Astrocyte of the cerebellum (primary cell): Measurements from ENCODE around the gene SLC25A22.

ENCODE experiments used
- DNase-seq: peaks from one replicate; pipeline ENCODE4 v3.0.0-alpha.2; 2011; ENCODE audit warnings: low read depth
- H3K4me3 ChIP-seq: 2 replicates; pipeline ENCODE4 v1.5.1; 2011; ENCODE audit warnings: mild to moderate bottlenecking, low read depth, low read length, moderate library complexity
- CTCF ChIP-seq: IDR thresholded peaks from 2 replicates; pipeline ENCODE4 v1.5.1; 2012; ENCODE audit warnings: low read length, low read depth, moderate library complexity, mild to moderate bottlenecking; ENCODE audit errors: missing control alignments
- in situ Hi-C: cut with HindIII; loops from 2 replicates; pipeline ENCODE4 v1.10.0; 2017; ENCODE audit warnings: low sequenced_read_pairs

The SLC25A22 gene

GRCh38 chr11:794013-794765, 3.9 kb downstream of the SLC25A22 start:
- no peak overlapping the region for H3K4me3 ChIP-seq
- in situ Hi-C loops, result no loop called here
- no peak for DNase-seq
- TF ChIP-seq CTCF, result no peak

- no peak overlapping the region for H3K4me3 ChIP-seq
- in situ Hi-C loops, result no loop called here
- no peak for DNase-seq
- TF ChIP-seq CTCF, result no peak
Observed at GRCh38 chr11:793556-793955, 4.5 kb downstream of the SLC25A22 start.

GRCh38 chr11:792873-793272, 5.2 kb downstream of the SLC25A22 start:
- TF ChIP-seq CTCF, result no peak
- in situ Hi-C loops, result no loop called here
- no peak overlapping the region for H3K4me3 ChIP-seq
- no peak for DNase-seq

- H3K4me3 ChIP-seq, result no peak overlapping the region
- in situ Hi-C loops, result no loop called here
- no peak for TF ChIP-seq CTCF
- DNase-seq, result no peak
Observed at GRCh38 chr11:792535-792821, 5.6 kb downstream of the SLC25A22 start.

- DNase-seq, result no peak
- H3K4me3 ChIP-seq, result no peak overlapping the region
- TF ChIP-seq CTCF, result no peak
- in situ Hi-C loops, result no loop called here
Observed at GRCh38 chr11:791658-792534, 6.2 kb downstream of the SLC25A22 start.

- no peak overlapping the region for H3K4me3 ChIP-seq
- in situ Hi-C loops, result no loop called here
- DNase-seq, result no peak
- TF ChIP-seq CTCF, result no peak
Observed at GRCh38 chr11:790721-791564, 7.1 kb downstream of the SLC25A22 start.
